ENCODE measurements around the gene ZNF627. TPM values are rescaled to one million over a fixed set of nuclear protein-coding genes. Genes with fewer than 3 reads are reported as not detected.

Gene ZNF627
- total and polyA plus RNA-seq, 2 experiments from 2014 or later: 7.8 to 21.2 TPM

DNA sequence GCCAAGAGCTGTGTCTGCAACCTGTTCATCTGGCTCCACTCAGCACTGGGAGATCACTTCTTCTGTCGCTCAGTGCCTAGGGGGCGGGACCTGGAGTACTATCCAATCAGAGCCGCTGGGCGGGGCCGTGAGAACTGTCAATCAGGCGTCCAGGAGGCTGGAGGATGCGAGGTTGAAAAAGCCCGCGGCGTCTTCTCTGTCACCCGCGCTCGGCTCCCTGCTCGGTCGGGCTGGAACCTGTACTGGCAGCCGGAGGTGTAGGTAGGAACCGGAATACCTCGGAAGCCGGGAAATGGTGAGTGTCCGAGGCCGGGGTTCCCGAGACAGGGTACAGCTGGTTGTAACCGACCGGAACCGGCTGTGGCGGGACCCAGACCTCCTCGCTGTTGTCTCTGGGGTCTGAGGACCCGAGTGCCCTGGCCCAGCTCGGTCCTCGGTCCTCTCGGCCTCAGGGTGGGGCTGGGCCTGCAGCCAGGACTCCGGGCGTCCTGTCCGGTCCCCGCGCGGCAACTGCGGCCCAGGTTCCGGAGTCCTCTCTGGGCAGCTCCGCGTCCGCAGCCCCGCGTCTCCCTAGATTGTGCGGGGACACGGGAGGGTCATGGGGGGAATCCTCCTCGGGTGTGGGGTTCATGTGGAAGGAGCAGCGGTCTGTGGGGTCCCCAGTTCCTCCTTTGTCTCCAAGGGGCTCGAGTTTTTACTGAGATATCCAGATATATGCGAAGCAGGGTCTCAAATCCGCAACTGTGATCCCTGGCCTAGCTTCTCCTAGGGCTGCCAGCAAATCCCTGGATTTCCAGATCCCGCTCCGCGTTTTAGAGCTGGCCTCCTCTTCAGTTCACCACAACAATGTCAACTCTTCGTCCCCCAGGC lies 42.6 kb downstream of the ZNF627 start:
- H3K4me2 ChIP-seq: peak overlapping the region; percentile 96
- WGBS (ENCODE audit: low lambda C conversion rate, missing lambda C conversion rate): 1% methylated on average over 55 of the region's 55 CpGs

DNA sequence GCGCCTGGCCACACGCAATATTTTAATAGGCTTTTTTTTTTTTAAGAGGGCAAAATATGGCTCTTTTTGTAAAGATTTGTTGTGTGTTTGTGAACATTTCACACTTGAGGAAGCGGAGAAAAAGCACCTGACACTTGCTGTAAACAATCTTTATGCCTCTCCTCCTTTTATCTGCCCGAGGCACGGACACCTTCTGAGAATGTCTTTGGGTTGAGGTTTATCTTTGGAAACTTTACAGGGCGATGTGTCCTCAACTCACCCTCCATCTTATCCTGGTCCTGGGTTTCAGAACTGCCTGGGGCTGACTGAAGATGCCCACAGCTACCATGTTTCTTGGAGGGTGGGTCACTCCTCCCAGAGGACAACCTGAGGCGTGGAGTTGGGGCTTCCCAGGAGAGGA lies 44.0 kb downstream of the ZNF627 start:
- no peak for DNase-seq (ENCODE audit: low spot score)
- Histone ChIP-seq H3K36me3 (replicated peaks; ENCODE audit: insufficient read depth, low read depth) (no peaks in the 10 kb centered on the region), H2AFZ (no peak overlapping the region), H3K9me2 (replicated peaks; ENCODE audit: insufficient read depth) (no peaks in the 10 kb centered on the region), H3K4me3 (no peak overlapping the region), H3K27me3 (no peaks in the 10 kb centered on the region), H3K79me2 (peaks cover 10% of the 10 kb centered on the region), H4K20me1 (ENCODE audit: insufficient read depth, poor library complexity, severe bottlenecking) (no peaks in the 10 kb centered on the region), H3K4me2 (no peak overlapping the region), H3K9me3 (ENCODE audit: low read depth) (no peaks in the 10 kb centered on the region), H3K27ac (no peak overlapping the region), H3K4me1 (ENCODE audit: insufficient read depth) (no peaks in the 10 kb centered on the region)
- WGBS (ENCODE audit: low lambda C conversion rate, missing lambda C conversion rate): 91% methylated on average over 7 of the region's 7 CpGs
- TF ChIP-seq, protein P1, sequence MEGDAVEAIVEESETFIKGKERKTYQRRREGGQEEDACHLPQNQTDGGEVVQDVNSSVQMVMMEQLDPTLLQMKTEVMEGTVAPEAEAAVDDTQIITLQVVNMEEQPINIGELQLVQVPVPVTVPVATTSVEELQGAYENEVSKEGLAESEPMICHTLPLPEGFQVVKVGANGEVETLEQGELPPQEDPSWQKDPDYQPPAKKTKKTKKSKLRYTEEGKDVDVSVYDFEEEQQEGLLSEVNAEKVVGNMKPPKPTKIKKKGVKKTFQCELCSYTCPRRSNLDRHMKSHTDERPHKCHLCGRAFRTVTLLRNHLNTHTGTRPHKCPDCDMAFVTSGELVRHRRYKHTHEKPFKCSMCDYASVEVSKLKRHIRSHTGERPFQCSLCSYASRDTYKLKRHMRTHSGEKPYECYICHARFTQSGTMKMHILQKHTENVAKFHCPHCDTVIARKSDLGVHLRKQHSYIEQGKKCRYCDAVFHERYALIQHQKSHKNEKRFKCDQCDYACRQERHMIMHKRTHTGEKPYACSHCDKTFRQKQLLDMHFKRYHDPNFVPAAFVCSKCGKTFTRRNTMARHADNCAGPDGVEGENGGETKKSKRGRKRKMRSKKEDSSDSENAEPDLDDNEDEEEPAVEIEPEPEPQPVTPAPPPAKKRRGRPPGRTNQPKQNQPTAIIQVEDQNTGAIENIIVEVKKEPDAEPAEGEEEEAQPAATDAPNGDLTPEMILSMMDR (IDR thresholded peaks at IDR 0.05; ENCODE audit: poor library complexity): no peak

More for the DNA sequence above, 42.6 kb downstream of the ZNF627 start:
- H3K9me3 ChIP-seq (ENCODE audit: low read depth): no peaks in the 10 kb centered on the region
- no peaks in the 10 kb centered on the region for H3K36me3 ChIP-seq (replicated peaks; ENCODE audit: insufficient read depth, low read depth)
- DNase-seq (ENCODE audit: low spot score): peak; percentile 99
- TF ChIP-seq, protein P1 (IDR thresholded peaks at IDR 0.05; ENCODE audit: poor library complexity): no peak
- TF ChIP-seq EZH2phosphoT487 (IDR thresholded peaks at IDR 0.05; ENCODE audit: low read depth, severe bottlenecking, unreplicated experiment): no peak
- no peak for TF ChIP-seq EZH2 (IDR thresholded peaks at IDR 0.05; ENCODE audit: borderline replicate concordance)
- peaks cover 2% of the 10 kb centered on the region for H3K4me1 ChIP-seq (ENCODE audit: insufficient read depth)
- no peaks in the 10 kb centered on the region for H3K9me2 ChIP-seq (replicated peaks; ENCODE audit: insufficient read depth)
- H3K4me3 ChIP-seq: peak overlapping the region; percentile 72
- H3K27me3 ChIP-seq: no peaks in the 10 kb centered on the region
- peak overlapping the region; percentile 86 for H2AFZ ChIP-seq
- H3K27ac ChIP-seq: peak overlapping the region; percentile 78
- H4K20me1 ChIP-seq (ENCODE audit: insufficient read depth, poor library complexity, severe bottlenecking): no peaks in the 10 kb centered on the region
- peaks cover 10% of the 10 kb centered on the region for H3K79me2 ChIP-seq

DNA sequence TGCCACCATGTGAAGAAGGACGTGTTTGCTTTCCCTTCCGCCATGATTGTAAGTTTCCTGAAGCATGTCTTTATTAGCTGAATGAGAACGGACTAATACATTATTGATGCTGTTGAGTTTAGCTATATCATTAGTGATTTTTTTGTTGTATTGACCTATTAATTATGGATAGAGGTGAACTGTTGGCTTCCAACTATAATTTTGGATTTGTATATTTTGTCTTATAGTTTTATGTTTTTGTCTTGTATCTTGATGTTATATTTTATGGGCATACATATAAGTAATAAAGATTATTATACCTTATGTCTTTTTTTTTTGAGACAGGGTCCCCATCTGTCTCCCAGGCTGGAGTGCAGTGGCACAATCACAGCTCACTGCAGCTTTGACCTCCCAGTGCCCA lies 45.6 kb downstream of the ZNF627 start:
- Histone ChIP-seq H3K9me2 (replicated peaks; ENCODE audit: insufficient read depth) (no peaks in the 10 kb centered on the region), H3K27ac (no peak overlapping the region), H3K9me3 (ENCODE audit: low read depth) (no peaks in the 10 kb centered on the region), H3K4me2 (no peak overlapping the region), H4K20me1 (ENCODE audit: insufficient read depth, poor library complexity, severe bottlenecking) (no peaks in the 10 kb centered on the region), H3K4me1 (ENCODE audit: insufficient read depth) (no peaks in the 10 kb centered on the region), H3K27me3 (no peaks in the 10 kb centered on the region), H3K79me2 (peaks cover 10% of the 10 kb centered on the region), H3K4me3 (no peak overlapping the region), H2AFZ (no peak overlapping the region), H3K36me3 (replicated peaks; ENCODE audit: insufficient read depth, low read depth) (no peaks in the 10 kb centered on the region)
- DNase-seq (ENCODE audit: low spot score): no peak
- TF ChIP-seq, protein P1 (IDR thresholded peaks at IDR 0.05; ENCODE audit: poor library complexity): no peak
- TF ChIP-seq EZH2phosphoT487 (IDR thresholded peaks at IDR 0.05; ENCODE audit: low read depth, severe bottlenecking, unreplicated experiment): no peak
- TF ChIP-seq EZH2 (IDR thresholded peaks at IDR 0.05; ENCODE audit: borderline replicate concordance): no peak
- 94% methylated on average over 3 of the region's 3 CpGs for WGBS (ENCODE audit: low lambda C conversion rate, missing lambda C conversion rate)

All from hepatocyte (in vitro differentiated cells).